GM18520 (cell line): ENCODE measurements around the gene RREB1.

ENCODE experiments used
- ATAC-seq: cut with Tn5 transposase; IDR thresholded peaks from one replicate; pipeline ENCODE4 v1.9.1; 2021; ENCODE audit not compliant: unreplicated experiment

The RREB1 gene

GRCh38 chr6:7239590-7239948, 131.8 kb downstream of the RREB1 start:
- no peak for ATAC-seq

- no peak for ATAC-seq
Observed at GRCh38 chr6:7240351-7240750, 132.6 kb downstream of the RREB1 start.

- ATAC-seq = no peak
Observed at GRCh38 chr6:7241160-7241559, 133.4 kb downstream of the RREB1 start.

- no peak for ATAC-seq
Observed at GRCh38 chr6:7241709-7242645, 134.2 kb downstream of the RREB1 start.

- ATAC-seq = no peak
Observed at GRCh38 chr6:7242835-7243178, 135.0 kb downstream of the RREB1 start.

GRCh38 chr6:7243179-7243981, 135.6 kb downstream of the RREB1 start:
- ATAC-seq = no peak

- ATAC-seq = no peak
Observed at GRCh38 chr6:7245668-7246393, 138.1 kb downstream of the RREB1 start.

GRCh38 chr6:7246401-7247178, 138.8 kb downstream of the RREB1 start:
- ATAC-seq = no peak

GRCh38 chr6:7247179-7247456, 139.4 kb downstream of the RREB1 start:
- no peak for ATAC-seq

- no peak for ATAC-seq
Observed at GRCh38 chr6:7247828-7248227, 140.1 kb downstream of the RREB1 start.

- ATAC-seq = no peak
Observed at GRCh38 chr6:7249391-7249790, 141.6 kb downstream of the RREB1 start.

- ATAC-seq = no peak
Observed at GRCh38 chr6:7249946-7250643, 142.3 kb downstream of the RREB1 start.

- no peak for ATAC-seq
Observed at GRCh38 chr6:7250812-7251211, 143.1 kb downstream of the RREB1 start.

- no peak for ATAC-seq
Observed at GRCh38 chr6:7251646-7252260, 144.0 kb downstream of the RREB1 start.

- no peak for ATAC-seq
Observed at GRCh38 chr6:7252390-7252789, 144.6 kb downstream of the RREB1 start.

GRCh38 chr6:7254980-7255835, 147.4 kb downstream of the RREB1 start:
- ATAC-seq = no peak

- no peak for ATAC-seq
Observed at GRCh38 chr6:7255918-7256317, 148.2 kb downstream of the RREB1 start.

- no peak for ATAC-seq
Observed at GRCh38 chr6:7256785-7257184, 149.0 kb downstream of the RREB1 start.
